ELR (cell line): ENCODE results near the gene DDN.
A peak's percentile ranks its signal among the peaks of the same experiment; 100 is the strongest.

Experiments
- DNase-seq: peaks from one replicate; pipeline ENCODE4 v3.0.0-alpha.2; 2015; ENCODE audit warnings: low read depth

The DDN gene

GRCh38 chr12:48999371-49000131 is at the start of gene DDN:
TSS of gene DDN (minus strand) at chr12:48999375. CDS start at chr12:48999287, 88 bp downstream.
- peak; percentile 60 for DNase-seq

GRCh38 chr12:49048953-49049352 is 49.8 kb upstream of the DDN start:
- no peak for DNase-seq

GRCh38 chr12:49046129-49046895 is 47.1 kb upstream of the DDN start:
- no peak for DNase-seq

GRCh38 chr12:49044660-49045059 is 45.5 kb upstream of the DDN start:
- DNase-seq = no peak

GRCh38 chr12:49043856-49044258 is 44.7 kb upstream of the DDN start:
- peak; percentile 54 for DNase-seq

GRCh38 chr12:49043241-49043640 is 44.1 kb upstream of the DDN start:
- DNase-seq = no peak

- no peak for DNase-seq
Observed at GRCh38 chr12:49041881-49042484, 42.8 kb upstream of the DDN start.

GRCh38 chr12:49041036-49041880 is 42.1 kb upstream of the DDN start:
- DNase-seq = no peak

- no peak for DNase-seq
Observed at GRCh38 chr12:49040364-49040855, 41.2 kb upstream of the DDN start.

- no peak for DNase-seq
Observed at GRCh38 chr12:49039421-49040363, 40.5 kb upstream of the DDN start.

- no peak for DNase-seq
Observed at GRCh38 chr12:49038291-49038955, 39.2 kb upstream of the DDN start.

- no peak for DNase-seq
Observed at GRCh38 chr12:49037947-49038237, 38.7 kb upstream of the DDN start.

- DNase-seq = no peak
Observed at GRCh38 chr12:49037111-49037946, 38.2 kb upstream of the DDN start.

GRCh38 chr12:49036029-49036428 is 36.9 kb upstream of the DDN start:
- no peak for DNase-seq

GRCh38 chr12:49034286-49034622 is 35.1 kb upstream of the DDN start:
- DNase-seq = no peak

- no peak for DNase-seq
Observed at GRCh38 chr12:49033611-49034285, 34.6 kb upstream of the DDN start.

- no peak for DNase-seq
Observed at GRCh38 chr12:49032679-49033447, 33.7 kb upstream of the DDN start.

GRCh38 chr12:49032276-49032675 is 33.1 kb upstream of the DDN start:
- DNase-seq = no peak
